Ovary (tissue), 9 donors: ENCODE data around the gene ZBTB45. TPM values are rescaled to one million over a fixed set of nuclear protein-coding genes. Genes with fewer than 3 reads are reported as not detected.

ENCODE experiments used
- DNase-seq, 5 donors: peaks; one replicate each; pipeline ENCODE4 v3.0.0-alpha.2; 2019 to 2020
- H3K27ac ChIP-seq, 2 donors: fragments of 200-600 bp; one replicate each; pipeline versions ENCODE4 v1.5.1 to v1.8.0; 2019 to 2022
- H3K27me3 ChIP-seq: fragments of 200-600 bp; one replicate; pipeline ENCODE4 v1.8.0; 2022
- H3K36me3 ChIP-seq: fragments of 200-600 bp; sonication (generic); one replicate; pipeline ENCODE4 v1.5.1; 2019
- H3K4me1 ChIP-seq: one replicate; pipeline ENCODE4 v1.8.1; 2013; ENCODE audit warnings: mild to moderate bottlenecking, moderate library complexity; ENCODE audit not compliant: insufficient read depth
- H3K4me3 ChIP-seq: fragments of 200-600 bp; sonication (generic); one replicate; pipeline ENCODE4 v1.5.1; 2017
- H3K9me3 ChIP-seq, 2 donors: fragments of 200-600 bp in 1 of 2; sonication (generic) in 1 of 2; one replicate each; pipeline versions ENCODE4 v1.5.1 to v1.8.1; 2013 to 2019; ENCODE audit warnings: mild to moderate bottlenecking in 1 of 2, moderate library complexity in 1 of 2
- CTCF ChIP-seq, 3 donors: fragments of 450-650 bp in 2 of 3; fragments of 200-600 bp in 1 of 3; IDR thresholded peaks; one replicate each; pipeline versions ENCODE4 v1.5.1 to v1.8.0; 2016 to 2022; ENCODE audit warnings: antibody characterized with exemption in 3 of 3, mild to moderate bottlenecking in 1 of 3
- EP300 ChIP-seq: sonication (generic); formaldehyde crosslinking; IDR thresholded peaks from one replicate; pipeline ENCODE4 v1.6.1; 2017; ENCODE audit warnings: antibody characterized with exemption
- POLR2A ChIP-seq: fragments of 450-650 bp; IDR thresholded peaks from one replicate; pipeline ENCODE4 v1.6.1; 2017; ENCODE audit warnings: antibody characterized with exemption, mild to moderate bottlenecking, moderate library complexity
- WGBS, 3 donors: extraction: QIAGEN DNeasy Blood & Tissue Kit in 1 of 3; methylation state at CpG; one replicate each; pipeline versions ENCODE4 v1.1.5 to v1.1.7; 2013 to 2017; 5-methylcytosine and 5-hydroxymethylcytosine counted together
- intact Hi-C, 4 donors: fragments of 100-400 bp; cut with DNase I; formaldehyde crosslinking; loops; one replicate each; pipeline versions ENCODE4 v1.11.0 to v1.15.1; 2022 to 2023
- polyA plus RNA-seq, 2 donors: library from polyadenylated mRNA; stranded (reverse); fragments of 200-250 nt in 1 of 2; fragments of 350-450 nt in 1 of 2; fragmentation: Illumina TruSeq in 1 of 2; extraction: RNeasy Lipid Tissue Mini Kit (QIAGEN cat#74804) in 1 of 2; gene quantifications; one replicate each; pipeline ENCODE4 v1.2.3, GENCODE V29; 2013 to 2014
- total RNA-seq, 7 donors: library from RNA; depleted of rRNA in 2 of 7; stranded (reverse); fragments of >200 nt in 2 of 7; fragmentation: NEBNext Ultra II Directional in 3 of 7; extraction: Animal tissue kit (Norgen Biotek cat#: 25700) in 3 of 7; gene quantifications; one replicate each; pipeline versions ENCODE4 v1.1.0 to v1.2.4, GENCODE V29; 2016 to 2023
- donor health status: DM: no; HTN: no; CAD: no; lungs with moderate emphysema.
- donor health status: DM: no; HTN: no; CAD: no.
- donor health status: Bipolar disorder and iron deficiency.
- donor health status: DM: yes; HTN: yes; CAD: no.
- donor health status: DM: no; HTN: no; CAD: no.
- donor health status: DM: yes; HTN: yes; CAD: no.

The ZBTB45 gene
- total and polyA plus RNA-seq, 9 donors: 1.1 to 23.3 (median 14.1) TPM

- WGBS, 3 donors: 75 to 80% (median 76%) methylated on average over 3 of the region's 3 CpGs
- no peak for TF ChIP-seq POLR2A
- no peak for TF ChIP-seq CTCF (IDR thresholded peaks at IDR 0.05)
- TF ChIP-seq EP300: no peak
- intact Hi-C loops: no loop called here
Observed at GRCh38 chr19:58522709-58523108, 3.1 kb upstream of the ZBTB45 start.

GRCh38 chr19:58521651-58522050, 2.0 kb upstream of the ZBTB45 start:
- intact Hi-C loops: no loop called here
- Histone ChIP-seq H3K4me3 (no peak overlapping the region), H3K9me3 (no peaks in the 10 kb centered on the region), H3K27me3 (no peaks in the 10 kb centered on the region), H3K36me3 (no peaks in the 10 kb centered on the region), H3K4me1 (peaks cover 7% of the 10 kb centered on the region), H3K27ac (no peak overlapping the region)
- TF ChIP-seq POLR2A (no peak), CTCF (IDR thresholded peaks at IDR 0.05) (no peak), EP300 (no peak)
- 62 to 71% (median 63%) methylated on average over 4 of the region's 4 CpGs for WGBS, 3 donors
- DNase-seq: no peak

More at GRCh38 chr19:58522709-58523108, 3.1 kb upstream of the ZBTB45 start:
- no peak for DNase-seq
- no peaks in the 10 kb centered on the region for H3K36me3 ChIP-seq
- H3K27me3 ChIP-seq: no peaks in the 10 kb centered on the region
- H3K4me1 ChIP-seq: peaks cover 7% of the 10 kb centered on the region
- H3K4me3 ChIP-seq: no peak overlapping the region
- no peak overlapping the region for H3K27ac ChIP-seq
- no peaks in the 10 kb centered on the region for H3K9me3 ChIP-seq

GRCh38 chr19:58520257-58520599, 618 bp upstream of the ZBTB45 start:
- intact Hi-C loops: no loop called here
- TF ChIP-seq EP300 (no peak), CTCF (IDR thresholded peaks at IDR 0.05) (no peak), POLR2A (no peak)
- 6% methylated on average over 7 of the region's 7 CpGs for WGBS, 3 donors

GRCh38 chr19:58519087-58519354, 589 bp downstream of the ZBTB45 start:
- Histone ChIP-seq H3K9me3 (no peaks in the 10 kb centered on the region), H3K4me3 (peak overlapping the region; percentile 76), H3K4me1 (peaks cover 7% of the 10 kb centered on the region), H3K27me3 (no peaks in the 10 kb centered on the region), H3K36me3 (no peaks in the 10 kb centered on the region), H3K27ac (peak overlapping the region; percentile 65 to 86)
- TF ChIP-seq CTCF (IDR thresholded peaks at IDR 0.05): peak in 1 of 3 donors; percentile 15
- no peak for TF ChIP-seq POLR2A
- 0 to 1% (median 1%) methylated on average over 11 to 14 of the region's 14 CpGs for WGBS, 3 donors
- intact Hi-C loops: loop anchor here in 1 of 4 donors (1.0 kb wide), 1 partner anchor 39 kb away; the partner anchor contains the start of gene UBE2M
- peak; percentile 59 to 78 (median 66) for DNase-seq

More at GRCh38 chr19:58520257-58520599, 618 bp upstream of the ZBTB45 start:
- Histone ChIP-seq H3K36me3 (no peaks in the 10 kb centered on the region), H3K9me3 (no peaks in the 10 kb centered on the region), H3K27me3 (no peaks in the 10 kb centered on the region), H3K27ac (peak overlapping the region; percentile 43 to 86), H3K4me1 (peaks cover 7% of the 10 kb centered on the region), H3K4me3 (peak overlapping the region; percentile 76)
- no peak for DNase-seq
